Measurements from ENCODE around the gene ADCY5.

ADCY5 gene

GRCh38 chr3:123353227-123353849 is 95.6 kb downstream of the ADCY5 start:
- no peak overlapping the region for H3K4me3 ChIP-seq (ENCODE audit: insufficient read depth, low read depth, low read length, poor library complexity, severe bottlenecking)
- H3K4me1 ChIP-seq (ENCODE audit: control insufficient read depth, insufficient read depth, low read length, poor library complexity, severe bottlenecking), result no peaks in the 10 kb centered on the region
- DNase-seq, result no peak
- H3K36me3 ChIP-seq (ENCODE audit: control insufficient read depth, insufficient read depth, low read length), result no peaks in the 10 kb centered on the region
- peaks cover 4% of the 10 kb centered on the region for H3K27me3 ChIP-seq (replicated peaks; ENCODE audit: control insufficient read depth, insufficient read depth, low read length, poor library complexity, severe bottlenecking)
- no peaks in the 10 kb centered on the region for H3K9me3 ChIP-seq (ENCODE audit: control insufficient read depth, low read length)
- no peak overlapping the region for H3K27ac ChIP-seq (ENCODE audit: insufficient read depth, low read length, poor library complexity, severe bottlenecking)

GRCh38 chr3:123352134-123352554 is 96.7 kb downstream of the ADCY5 start:
- H3K4me1 ChIP-seq (ENCODE audit: control insufficient read depth, insufficient read depth, low read length, poor library complexity, severe bottlenecking), result no peaks in the 10 kb centered on the region
- H3K4me3 ChIP-seq (ENCODE audit: insufficient read depth, low read depth, low read length, poor library complexity, severe bottlenecking), result no peak overlapping the region
- H3K27me3 ChIP-seq (replicated peaks; ENCODE audit: control insufficient read depth, insufficient read depth, low read length, poor library complexity, severe bottlenecking), result peaks cover 4% of the 10 kb centered on the region
- no peaks in the 10 kb centered on the region for H3K36me3 ChIP-seq (ENCODE audit: control insufficient read depth, insufficient read depth, low read length)
- no peak for DNase-seq
- no peaks in the 10 kb centered on the region for H3K9me3 ChIP-seq (ENCODE audit: control insufficient read depth, low read length)
- H3K27ac ChIP-seq (ENCODE audit: insufficient read depth, low read length, poor library complexity, severe bottlenecking), result no peak overlapping the region

- no peaks in the 10 kb centered on the region for H3K4me1 ChIP-seq (ENCODE audit: control insufficient read depth, insufficient read depth, low read length, poor library complexity, severe bottlenecking)
- no peak for DNase-seq
- no peak overlapping the region for H3K4me3 ChIP-seq (ENCODE audit: insufficient read depth, low read depth, low read length, poor library complexity, severe bottlenecking)
- H3K27ac ChIP-seq (ENCODE audit: insufficient read depth, low read length, poor library complexity, severe bottlenecking), result no peak overlapping the region
- peaks cover 4% of the 10 kb centered on the region for H3K27me3 ChIP-seq (replicated peaks; ENCODE audit: control insufficient read depth, insufficient read depth, low read length, poor library complexity, severe bottlenecking)
- H3K9me3 ChIP-seq (ENCODE audit: control insufficient read depth, low read length), result no peaks in the 10 kb centered on the region
- no peaks in the 10 kb centered on the region for H3K36me3 ChIP-seq (ENCODE audit: control insufficient read depth, insufficient read depth, low read length)
These were observed 97.4 kb downstream of the ADCY5 start for GRCh38 chr3:123351501-123351900.

GRCh38 chr3:123350971-123351370 is 97.9 kb downstream of the ADCY5 start:
- no peak overlapping the region for H3K27ac ChIP-seq (ENCODE audit: insufficient read depth, low read length, poor library complexity, severe bottlenecking)
- H3K4me1 ChIP-seq (ENCODE audit: control insufficient read depth, insufficient read depth, low read length, poor library complexity, severe bottlenecking), result no peaks in the 10 kb centered on the region
- H3K36me3 ChIP-seq (ENCODE audit: control insufficient read depth, insufficient read depth, low read length), result no peaks in the 10 kb centered on the region
- H3K4me3 ChIP-seq (ENCODE audit: insufficient read depth, low read depth, low read length, poor library complexity, severe bottlenecking), result no peak overlapping the region
- H3K9me3 ChIP-seq (ENCODE audit: control insufficient read depth, low read length), result no peaks in the 10 kb centered on the region
- peaks cover 4% of the 10 kb centered on the region for H3K27me3 ChIP-seq (replicated peaks; ENCODE audit: control insufficient read depth, insufficient read depth, low read length, poor library complexity, severe bottlenecking)
- DNase-seq, result no peak

GRCh38 chr3:123349566-123350435 is 99.1 kb downstream of the ADCY5 start:
- Histone ChIP-seq H3K27me3 (replicated peaks; ENCODE audit: control insufficient read depth, insufficient read depth, low read length, poor library complexity, severe bottlenecking) (peaks cover 4% of the 10 kb centered on the region), H3K4me1 (ENCODE audit: control insufficient read depth, insufficient read depth, low read length, poor library complexity, severe bottlenecking) (no peaks in the 10 kb centered on the region), H3K4me3 (ENCODE audit: insufficient read depth, low read depth, low read length, poor library complexity, severe bottlenecking) (no peak overlapping the region), H3K36me3 (ENCODE audit: control insufficient read depth, insufficient read depth, low read length) (no peaks in the 10 kb centered on the region), H3K27ac (ENCODE audit: insufficient read depth, low read length, poor library complexity, severe bottlenecking) (no peak overlapping the region), H3K9me3 (ENCODE audit: control insufficient read depth, low read length) (no peaks in the 10 kb centered on the region)
- DNase-seq, result no peak

- H3K4me1 ChIP-seq (ENCODE audit: control insufficient read depth, insufficient read depth, low read length, poor library complexity, severe bottlenecking), result no peaks in the 10 kb centered on the region
- no peak overlapping the region for H3K27ac ChIP-seq (ENCODE audit: insufficient read depth, low read length, poor library complexity, severe bottlenecking)
- no peak for DNase-seq
- no peak overlapping the region for H3K4me3 ChIP-seq (ENCODE audit: insufficient read depth, low read depth, low read length, poor library complexity, severe bottlenecking)
- peaks cover 4% of the 10 kb centered on the region for H3K27me3 ChIP-seq (replicated peaks; ENCODE audit: control insufficient read depth, insufficient read depth, low read length, poor library complexity, severe bottlenecking)
- H3K36me3 ChIP-seq (ENCODE audit: control insufficient read depth, insufficient read depth, low read length), result no peaks in the 10 kb centered on the region
- H3K9me3 ChIP-seq (ENCODE audit: control insufficient read depth, low read length), result no peaks in the 10 kb centered on the region
These were observed 99.7 kb downstream of the ADCY5 start for GRCh38 chr3:123349201-123349535.

GRCh38 chr3:123348471-123349200 is 100.3 kb downstream of the ADCY5 start:
- H3K27me3 ChIP-seq (replicated peaks; ENCODE audit: control insufficient read depth, insufficient read depth, low read length, poor library complexity, severe bottlenecking), result peaks cover 4% of the 10 kb centered on the region
- H3K4me3 ChIP-seq (ENCODE audit: insufficient read depth, low read depth, low read length, poor library complexity, severe bottlenecking), result no peak overlapping the region
- DNase-seq, result no peak
- H3K27ac ChIP-seq (ENCODE audit: insufficient read depth, low read length, poor library complexity, severe bottlenecking), result no peak overlapping the region
- no peaks in the 10 kb centered on the region for H3K4me1 ChIP-seq (ENCODE audit: control insufficient read depth, insufficient read depth, low read length, poor library complexity, severe bottlenecking)
- no peaks in the 10 kb centered on the region for H3K9me3 ChIP-seq (ENCODE audit: control insufficient read depth, low read length)
- no peaks in the 10 kb centered on the region for H3K36me3 ChIP-seq (ENCODE audit: control insufficient read depth, insufficient read depth, low read length)

- DNase-seq, result no peak
- no peak overlapping the region for H3K4me3 ChIP-seq (ENCODE audit: insufficient read depth, low read depth, low read length, poor library complexity, severe bottlenecking)
- H3K27ac ChIP-seq (ENCODE audit: insufficient read depth, low read length, poor library complexity, severe bottlenecking), result no peak overlapping the region
- H3K36me3 ChIP-seq (ENCODE audit: control insufficient read depth, insufficient read depth, low read length), result no peaks in the 10 kb centered on the region
- H3K4me1 ChIP-seq (ENCODE audit: control insufficient read depth, insufficient read depth, low read length, poor library complexity, severe bottlenecking), result no peaks in the 10 kb centered on the region
- H3K9me3 ChIP-seq (ENCODE audit: control insufficient read depth, low read length), result no peaks in the 10 kb centered on the region
- peaks cover 4% of the 10 kb centered on the region for H3K27me3 ChIP-seq (replicated peaks; ENCODE audit: control insufficient read depth, insufficient read depth, low read length, poor library complexity, severe bottlenecking)
These were observed 101.1 kb downstream of the ADCY5 start for GRCh38 chr3:123347691-123348264.

- Histone ChIP-seq H3K9me3 (ENCODE audit: control insufficient read depth, low read length) (no peaks in the 10 kb centered on the region), H3K4me3 (ENCODE audit: insufficient read depth, low read depth, low read length, poor library complexity, severe bottlenecking) (no peak overlapping the region), H3K27me3 (replicated peaks; ENCODE audit: control insufficient read depth, insufficient read depth, low read length, poor library complexity, severe bottlenecking) (peaks cover 4% of the 10 kb centered on the region), H3K4me1 (ENCODE audit: control insufficient read depth, insufficient read depth, low read length, poor library complexity, severe bottlenecking) (no peaks in the 10 kb centered on the region), H3K36me3 (ENCODE audit: control insufficient read depth, insufficient read depth, low read length) (no peaks in the 10 kb centered on the region), H3K27ac (ENCODE audit: insufficient read depth, low read length, poor library complexity, severe bottlenecking) (no peak overlapping the region)
- no peak for DNase-seq
These were observed 101.7 kb downstream of the ADCY5 start for GRCh38 chr3:123347205-123347604.

All from effector memory CD4-positive, alpha-beta T cell (primary cell).